ENCODE results near the gene INTS3. TPM values are rescaled to one million over a fixed set of nuclear protein-coding genes. Genes with fewer than 3 reads are reported as not detected.

INTS3 gene
- total and polyA plus RNA-seq, 2 donors (not counting 3 experiments of a cell fraction or from before 2014, with no cell fraction given) = 61.9 to 63.1 TPM

GRCh38 chr1:153733970-153734369 is 6.1 kb downstream of the INTS3 start:
- H3K4me3 ChIP-seq (replicated peaks in 1 of 3; ENCODE audit: insufficient read depth in 1 of 3, low read depth in 1 of 3, low read length in 3 of 3) = no peak overlapping the region
- CTCF ChIA-PET = no interaction called here
- intact Hi-C loops (cut with micrococcal nuclease) (no loop called here), dilution Hi-C loops (cut with MboI; ENCODE audit: extremely low pct_ligation_motif_present, low sequenced_read_pairs) (no loop called here)
- no peaks in the 10 kb centered on the region for H4K20me1 ChIP-seq (replicated peaks; ENCODE audit: control insufficient read depth, extremely low read depth, insufficient read depth, low read length)
- no TSS peak for BruUV-seq (replicated peaks)
- no peak overlapping the region for H3K27ac ChIP-seq (ENCODE audit: insufficient read depth, low read depth, low read length)
- no peak for DNase-seq (ENCODE audit: low read depth, low spot score)
- H3K36me3 ChIP-seq (ENCODE audit: control insufficient read depth in 2 of 2, extremely low read depth in 1 of 2, insufficient read depth in 2 of 2, low read length in 2 of 2) = no peaks in the 10 kb centered on the region
- H3K4me2 ChIP-seq (ENCODE audit: insufficient read depth, low read length) = no peak overlapping the region
- H3K9me3 ChIP-seq (replicated peaks; ENCODE audit: control insufficient read depth, insufficient read depth, low read length) = no peaks in the 10 kb centered on the region
- no peak for FAIRE-seq
- no peak overlapping the region for H3K9ac ChIP-seq (replicated peaks; ENCODE audit: extremely low read depth, insufficient read depth, low read length)
- H3K9me1 ChIP-seq (replicated peaks; ENCODE audit: control insufficient read depth, extremely low read depth, insufficient read depth, low read length) = no peaks in the 10 kb centered on the region
- POLR2A ChIA-PET = no interaction called here
- no peak for TF ChIP-seq FOS (IDR thresholded peaks at IDR 0.05; ENCODE audit: borderline replicate concordance, insufficient read depth, low read length)
- no peak for TF ChIP-seq POLR2A (IDR thresholded peaks at IDR 0.05; ENCODE audit: low read depth, low read length)
- TF ChIP-seq CTCF (IDR thresholded peaks at IDR 0.05; ENCODE audit: extremely low read depth in 1 of 2, insufficient read depth in 1 of 2, low read depth in 1 of 2, low read length in 2 of 2) = no peak
- TF ChIP-seq, protein P1, sequence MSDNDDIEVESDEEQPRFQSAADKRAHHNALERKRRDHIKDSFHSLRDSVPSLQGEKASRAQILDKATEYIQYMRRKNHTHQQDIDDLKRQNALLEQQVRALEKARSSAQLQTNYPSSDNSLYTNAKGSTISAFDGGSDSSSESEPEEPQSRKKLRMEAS (IDR thresholded peaks at IDR 0.05; ENCODE audit: insufficient read depth, insufficient read length) = no peak
- no peak for TF ChIP-seq POLR2AphosphoS5 (IDR thresholded peaks at IDR 0.05; ENCODE audit: insufficient read depth, low read depth, low read length)
- TF ChIP-seq EZH2 (IDR thresholded peaks at IDR 0.05; ENCODE audit: borderline replicate concordance, low read depth, low read length, severe bottlenecking) = no peak
- no peak for TF ChIP-seq MYC (IDR thresholded peaks at IDR 0.05; ENCODE audit: low read depth, low read length)
- no peak for TF ChIP-seq JUN (IDR thresholded peaks at IDR 0.05; ENCODE audit: borderline replicate concordance, insufficient read depth, insufficient read length, low read depth)
- TF ChIP-seq GATA2 (IDR thresholded peaks at IDR 0.05; ENCODE audit: insufficient read depth, insufficient read length, low read depth, low read length) = no peak
- peaks cover 2% of the 10 kb centered on the region for H3K79me2 ChIP-seq (ENCODE audit: control insufficient read depth, insufficient read depth, low read length)
- H3K27me3 ChIP-seq (ENCODE audit: control insufficient read depth in 2 of 2, insufficient read depth in 2 of 2, low read length in 2 of 2) = no peaks in the 10 kb centered on the region
- H3K4me1 ChIP-seq (ENCODE audit: control insufficient read depth, extremely low read depth, insufficient read depth, low read length) = peaks cover 11% of the 10 kb centered on the region
- H2AFZ ChIP-seq (ENCODE audit: low read depth, low read length) = no peak overlapping the region
